BE2C (cell line): ENCODE measurements around the gene CCDC85A.
"Not testable (repeated sequence)": the region's sequence is repeated elsewhere in the genome, so short reads cannot be mapped to it uniquely, and the experiment has no call there.

Experiments
- DNase-seq: peaks from one replicate; pipeline ENCODE4 v3.0.0-alpha.2; 2020
- H3K27me3 ChIP-seq: fragments of 250-450 bp; sonication (Bioruptor Pico); 2 replicates; pipeline ENCODE4 v1.5.1; 2020; ENCODE audit warnings: mild to moderate bottlenecking
- H3K36me3 ChIP-seq: fragments of 250-450 bp; sonication (Bioruptor Pico); 2 replicates; pipeline ENCODE4 v1.5.1; 2020; ENCODE audit warnings: mild to moderate bottlenecking
- H3K4me1 ChIP-seq: fragments of 250-450 bp; sonication (Bioruptor Pico); 2 replicates; pipeline ENCODE4 v1.5.1; 2020
- H3K4me3 ChIP-seq: 2 replicates; pipeline ENCODE4 v1.5.1; 2011; ENCODE audit warnings: low read depth, low read length
- H3K9me3 ChIP-seq: fragments of 250-450 bp; sonication (Bioruptor Pico); 2 replicates; pipeline ENCODE4 v1.5.1; 2020
- CTCF ChIP-seq: IDR thresholded peaks from 2 replicates; pipeline ENCODE4 v1.5.1; 2012; ENCODE audit warnings: mild to moderate bottlenecking, low read depth, low read length

CCDC85A gene

GRCh38 chr2:56155188-56155587 lies 28.6 kb upstream of the CCDC85A start:
- no peaks in the 10 kb centered on the region for H3K4me1 ChIP-seq
- DNase-seq, result no peak
- no peak for TF ChIP-seq CTCF
- no peak overlapping the region for H3K4me3 ChIP-seq
- H3K9me3 ChIP-seq, result no peaks in the 10 kb centered on the region
- no peaks in the 10 kb centered on the region; the same call in 1 of the 2 replicates for H3K27me3 ChIP-seq
- H3K36me3 ChIP-seq, result no peaks in the 10 kb centered on the region

- not testable (repeated sequence) for H3K27me3 ChIP-seq, H3K4me3 ChIP-seq, H3K36me3 ChIP-seq, DNase-seq, H3K9me3 ChIP-seq, H3K4me1 ChIP-seq
Measured at GRCh38 chr2:56159875-56160274, 23.9 kb upstream of the CCDC85A start.

- no peak for TF ChIP-seq CTCF
- H3K4me1 ChIP-seq, result no peaks in the 10 kb centered on the region
- no peak overlapping the region for H3K4me3 ChIP-seq
- H3K9me3 ChIP-seq, result no peaks in the 10 kb centered on the region
- no peaks in the 10 kb centered on the region for H3K36me3 ChIP-seq
- no peaks in the 10 kb centered on the region for H3K27me3 ChIP-seq
- no peak for DNase-seq
Measured at GRCh38 chr2:56167616-56168562, 15.9 kb upstream of the CCDC85A start.

- TF ChIP-seq CTCF, result no peak
- no peaks in the 10 kb centered on the region for H3K27me3 ChIP-seq
- no peaks in the 10 kb centered on the region for H3K4me1 ChIP-seq
- no peak overlapping the region for H3K4me3 ChIP-seq
- no peaks in the 10 kb centered on the region for H3K36me3 ChIP-seq
- no peaks in the 10 kb centered on the region for H3K9me3 ChIP-seq
- no peak for DNase-seq
Measured at GRCh38 chr2:56169521-56169920, 14.3 kb upstream of the CCDC85A start.

- Histone ChIP-seq H3K27me3 (no peaks in the 10 kb centered on the region), H3K36me3 (no peaks in the 10 kb centered on the region), H3K9me3 (no peaks in the 10 kb centered on the region), H3K4me3 (no peak overlapping the region), H3K4me1 (no peaks in the 10 kb centered on the region)
- TF ChIP-seq CTCF, result no peak
- no peak for DNase-seq
Measured at GRCh38 chr2:56170504-56170903, 13.3 kb upstream of the CCDC85A start.

- no peak for TF ChIP-seq CTCF
- no peak overlapping the region for H3K4me3 ChIP-seq
- H3K27me3 ChIP-seq, result no peaks in the 10 kb centered on the region
- no peaks in the 10 kb centered on the region for H3K36me3 ChIP-seq
- no peaks in the 10 kb centered on the region for H3K9me3 ChIP-seq
- no peak for DNase-seq
- no peaks in the 10 kb centered on the region for H3K4me1 ChIP-seq
Measured at GRCh38 chr2:56170988-56171387, 12.8 kb upstream of the CCDC85A start.
